Thymus (tissue), 11 donors: Measurements from ENCODE around the gene SUSD3. TPM values are rescaled to one million over a fixed set of nuclear protein-coding genes. Genes with fewer than 3 reads are reported as not detected.

Experiments
- DNase-seq, 9 donors: peaks; one replicate each; pipeline ENCODE4 v3.0.0-alpha.2; 2013; ENCODE audit warnings: low spot score in 9 of 9, low read depth in 6 of 9, missing footprints in 1 of 9
- H3K27ac ChIP-seq, 2 donors: one replicate each; pipeline ENCODE4 v1.5.1; 2013; ENCODE audit warnings: control low read depth in 1 of 2, low read depth in 1 of 2, low read length in 1 of 2, mild to moderate bottlenecking in 1 of 2, moderate library complexity in 1 of 2
- H3K27me3 ChIP-seq, 2 donors: one replicate each; pipeline ENCODE4 v1.5.1; 2013; ENCODE audit warnings: low read length in 1 of 2; ENCODE audit not compliant: control insufficient read depth in 2 of 2, insufficient read depth in 1 of 2
- H3K36me3 ChIP-seq, 2 donors: one replicate each; pipeline ENCODE4 v1.5.1; 2013; ENCODE audit warnings: low read length in 1 of 2, mild to moderate bottlenecking in 1 of 2, moderate library complexity in 1 of 2; ENCODE audit not compliant: control insufficient read depth in 2 of 2, insufficient read depth in 2 of 2
- H3K4me1 ChIP-seq, 2 donors: one replicate each; pipeline ENCODE4 v1.5.1; 2013; ENCODE audit warnings: low read length in 2 of 2; ENCODE audit not compliant: control insufficient read depth in 2 of 2, insufficient read depth in 2 of 2
- H3K4me3 ChIP-seq, 2 donors: one replicate each; pipeline ENCODE4 v1.5.1; 2013; ENCODE audit warnings: low read length in 2 of 2, control low read depth in 1 of 2, mild to moderate bottlenecking in 1 of 2
- H3K9me3 ChIP-seq, 2 donors: one replicate each; pipeline ENCODE4 v1.5.1; 2013; ENCODE audit warnings: low read length in 1 of 2, mild to moderate bottlenecking in 1 of 2; ENCODE audit not compliant: control insufficient read depth in 2 of 2, insufficient read depth in 1 of 2
- WGBS: extraction: QIAGEN DNeasy Blood & Tissue Kit; methylation state at CpG from one replicate; pipeline ENCODE4 v1.1.7; 2013; 5-methylcytosine and 5-hydroxymethylcytosine counted together
- polyA plus RNA-seq: library from polyadenylated mRNA; stranded (reverse); fragments of 200-250 nt; gene quantifications from one replicate; pipeline ENCODE4 v1.2.3, GENCODE V29; 2013
- total RNA-seq: library from RNA; stranded (reverse); fragments of 120-200 nt; gene quantifications from one replicate; pipeline ENCODE4 v1.2.4, GENCODE V29; 2013
- donor health status: healthy.

SUSD3 gene
- total and polyA plus RNA-seq, 2 donors = 31.0 to 43.8 TPM

- 97% methylated on average over 2 of the region's 2 CpGs for WGBS
- Histone ChIP-seq H3K9me3 (no peaks in the 10 kb centered on the region), H3K4me1 (peaks cover 2 to 10% of the 10 kb centered on the region in 2 donors), H3K27ac (no peak overlapping the region), H3K4me3 (no peak overlapping the region), H3K27me3 (no peaks in the 10 kb centered on the region), H3K36me3 (peaks cover 29 to 36% of the 10 kb centered on the region in 2 donors)
- no peak for DNase-seq
These were observed 18.3 kb downstream of the SUSD3 start for GRCh38 chr9:93076792-93077128.

GRCh38 chr9:93077367-93077766 is 18.9 kb downstream of the SUSD3 start:
- Histone ChIP-seq H3K27me3 (no peaks in the 10 kb centered on the region), H3K4me1 (peaks cover 0 to 4% of the 10 kb centered on the region in 2 donors), H3K27ac (no peak overlapping the region), H3K36me3 (peaks cover 32 to 37% of the 10 kb centered on the region in 2 donors), H3K4me3 (no peak overlapping the region), H3K9me3 (no peaks in the 10 kb centered on the region)
- 100% methylated on average over 1 of the region's 1 CpG for WGBS
- no peak for DNase-seq

GRCh38 chr9:93077811-93078210 is 19.3 kb downstream of the SUSD3 start:
- no peaks in the 10 kb centered on the region for H3K9me3 ChIP-seq
- H3K27me3 ChIP-seq = no peaks in the 10 kb centered on the region
- no peak overlapping the region for H3K27ac ChIP-seq
- no peak for DNase-seq
- WGBS = 98% methylated on average over 16 of the region's 16 CpGs
- H3K4me3 ChIP-seq = no peak overlapping the region
- H3K4me1 ChIP-seq = peaks cover 2 to 4% of the 10 kb centered on the region in 2 donors
- peaks cover 32 to 37% of the 10 kb centered on the region in 2 donors for H3K36me3 ChIP-seq

- Histone ChIP-seq H3K4me3 (no peak overlapping the region), H3K36me3 (peaks cover 37 to 38% of the 10 kb centered on the region in 2 donors), H3K27me3 (no peaks in the 10 kb centered on the region), H3K4me1 (peaks cover 5 to 11% of the 10 kb centered on the region in 2 donors), H3K27ac (no peak overlapping the region), H3K9me3 (no peaks in the 10 kb centered on the region)
- WGBS = 91% methylated on average over 13 of the region's 13 CpGs
- no peak for DNase-seq
These were observed 20.9 kb downstream of the SUSD3 start for GRCh38 chr9:93079371-93079770.

GRCh38 chr9:93080406-93080805 is 21.9 kb downstream of the SUSD3 start:
- Histone ChIP-seq H3K4me1 (peaks cover 5 to 11% of the 10 kb centered on the region in 2 donors), H3K4me3 (no peak overlapping the region), H3K9me3 (no peaks in the 10 kb centered on the region), H3K27ac (no peak overlapping the region), H3K36me3 (peaks cover 44 to 45% of the 10 kb centered on the region in 2 donors), H3K27me3 (no peaks in the 10 kb centered on the region)
- no peak for DNase-seq
- over 99% methylated on average over 9 of the region's 9 CpGs for WGBS

GRCh38 chr9:93081081-93081529 is 22.6 kb downstream of the SUSD3 start:
- H3K36me3 ChIP-seq = peaks cover 44 to 49% of the 10 kb centered on the region in 2 donors
- DNase-seq = no peak
- H3K27me3 ChIP-seq = no peaks in the 10 kb centered on the region
- H3K27ac ChIP-seq = no peak overlapping the region
- WGBS = 98% methylated on average over 10 of the region's 10 CpGs
- H3K9me3 ChIP-seq = peaks cover 2 to 3% of the 10 kb centered on the region in 2 donors
- no peak overlapping the region for H3K4me3 ChIP-seq
- H3K4me1 ChIP-seq = peaks cover 5 to 11% of the 10 kb centered on the region in 2 donors

GRCh38 chr9:93081931-93082330 is 23.4 kb downstream of the SUSD3 start:
- DNase-seq = no peak
- no peaks in the 10 kb centered on the region for H3K27me3 ChIP-seq
- WGBS = 96% methylated on average over 3 of the region's 3 CpGs
- no peak overlapping the region for H3K27ac ChIP-seq
- peaks cover 5 to 11% of the 10 kb centered on the region in 2 donors for H3K4me1 ChIP-seq
- H3K4me3 ChIP-seq = no peak overlapping the region
- peaks cover 47 to 50% of the 10 kb centered on the region in 2 donors for H3K36me3 ChIP-seq
- H3K9me3 ChIP-seq = peaks cover 2 to 3% of the 10 kb centered on the region in 2 donors

- Histone ChIP-seq H3K4me1 (peaks cover 5 to 11% of the 10 kb centered on the region in 2 donors), H3K4me3 (no peak overlapping the region), H3K27me3 (no peaks in the 10 kb centered on the region), H3K9me3 (peaks cover 2 to 3% of the 10 kb centered on the region in 2 donors), H3K36me3 (peaks cover 48 to 49% of the 10 kb centered on the region in 2 donors), H3K27ac (no peak overlapping the region)
- WGBS = 41% methylated on average over 18 of the region's 18 CpGs
- DNase-seq = peak in 1 of 9 donors; percentile 52
These were observed 24.4 kb downstream of the SUSD3 start for GRCh38 chr9:93082841-93083411.

GRCh38 chr9:93083592-93084470 is 25.3 kb downstream of the SUSD3 start:
- peaks cover 44 to 45% of the 10 kb centered on the region in 2 donors for H3K36me3 ChIP-seq
- no peak overlapping the region for H3K27ac ChIP-seq
- no peak overlapping the region for H3K4me3 ChIP-seq
- peaks cover 2 to 3% of the 10 kb centered on the region in 2 donors for H3K9me3 ChIP-seq
- no peaks in the 10 kb centered on the region for H3K27me3 ChIP-seq
- peaks cover 5 to 11% of the 10 kb centered on the region in 2 donors for H3K4me1 ChIP-seq
- no peak for DNase-seq
- WGBS = 96% methylated on average over 8 of the region's 8 CpGs
